GM10847 (cell line): Measurements from ENCODE around the gene ZNF544.

Experiments
- POLR2A ChIP-seq: IDR thresholded peaks from 2 replicates; pipeline ENCODE4 v1.6.1; 2011; ENCODE audit not compliant: insufficient read length; ENCODE audit errors: extremely low read depth

The ZNF544 gene

GRCh38 chr19:58279042-58279924 is 50.6 kb downstream of the ZNF544 start:
- TF ChIP-seq POLR2A = no peak

- TF ChIP-seq POLR2A = no peak
These were observed 51.2 kb downstream of the ZNF544 start for GRCh38 chr19:58279925-58280316.

- no peak for TF ChIP-seq POLR2A
These were observed 55.5 kb downstream of the ZNF544 start for GRCh38 chr19:58284199-58284598.

DNA sequence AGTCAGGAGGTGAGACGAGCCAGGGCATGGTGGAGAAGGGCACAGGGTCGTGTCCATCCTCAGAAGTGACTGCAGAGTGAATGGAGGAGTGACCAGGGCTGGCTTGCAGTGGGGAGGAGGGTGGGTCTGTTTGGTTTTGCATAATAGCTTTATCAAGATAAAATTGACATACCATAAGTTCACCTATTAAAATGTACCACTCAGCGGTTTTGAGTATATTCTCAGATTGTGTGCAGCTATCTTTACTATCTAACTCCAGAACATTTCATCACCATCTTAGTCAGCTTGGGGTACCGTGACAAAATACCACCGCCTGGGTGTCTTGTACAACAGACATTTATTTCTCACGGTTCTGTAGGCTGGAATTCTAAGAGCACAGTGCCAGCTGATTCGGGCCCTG is 63.2 kb downstream of the ZNF544 start:
- no peak for TF ChIP-seq POLR2A

DNA sequence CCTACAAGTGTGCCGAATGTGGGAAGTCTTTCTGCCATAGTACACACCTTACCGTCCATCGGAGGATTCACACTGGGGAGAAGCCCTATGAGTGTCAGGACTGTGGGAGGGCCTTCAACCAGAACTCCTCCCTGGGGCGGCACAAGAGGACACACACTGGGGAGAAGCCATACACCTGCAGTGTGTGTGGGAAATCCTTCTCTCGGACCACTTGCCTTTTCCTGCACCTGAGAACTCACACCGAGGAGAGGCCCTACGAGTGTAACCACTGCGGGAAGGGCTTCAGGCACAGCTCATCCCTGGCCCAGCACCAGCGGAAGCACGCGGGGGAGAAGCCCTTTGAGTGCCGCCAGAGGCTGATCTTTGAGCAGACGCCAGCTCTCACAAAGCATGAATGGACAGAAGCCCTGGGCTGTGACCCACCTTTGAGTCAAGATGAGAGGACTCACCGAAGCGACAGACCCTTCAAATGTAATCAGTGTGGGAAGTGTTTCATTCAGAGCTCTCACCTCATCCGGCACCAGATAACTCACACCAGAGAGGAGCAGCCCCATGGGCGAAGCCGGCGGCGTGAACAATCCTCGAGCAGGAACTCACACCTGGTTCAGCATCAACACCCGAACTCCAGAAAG is 66.1 kb downstream of the ZNF544 start:
- no peak for TF ChIP-seq POLR2A

DNA sequence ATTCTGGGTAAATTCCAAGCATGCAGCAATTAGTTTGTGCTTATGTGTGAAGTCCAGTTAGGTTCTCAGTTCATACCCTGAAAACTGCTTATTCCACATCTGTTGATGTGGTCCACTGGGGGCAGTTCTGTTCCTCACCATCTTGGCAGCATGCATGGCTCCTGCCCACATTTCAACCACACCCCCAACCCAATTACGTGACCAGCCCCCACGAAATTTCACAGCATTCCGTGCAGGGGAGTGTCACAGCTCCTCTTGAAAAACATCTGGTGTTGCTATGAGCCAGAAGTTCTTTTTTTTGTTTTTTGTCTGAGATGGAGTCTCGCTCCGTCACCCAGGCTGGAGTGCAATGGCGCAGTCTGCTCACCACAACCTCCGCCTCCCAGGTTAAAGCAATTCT is 67.4 kb downstream of the ZNF544 start:
- TF ChIP-seq POLR2A = no peak

GRCh38 chr19:58300620-58301019 is 71.9 kb downstream of the ZNF544 start:
- no peak for TF ChIP-seq POLR2A

GRCh38 chr19:58304255-58304654 is 75.5 kb downstream of the ZNF544 start:
- TF ChIP-seq POLR2A = no peak

GRCh38 chr19:58304748-58305064 is 76.0 kb downstream of the ZNF544 start:
- TF ChIP-seq POLR2A = no peak

- peak; percentile 95 for TF ChIP-seq POLR2A
These were observed 76.6 kb downstream of the ZNF544 start, which contains the start of gene ERVK3-1 for GRCh38 chr19:58305065-58305931. TSS of gene ERVK3-1 (plus strand) at chr19:58305377. CDS start at chr19:58312169, 6,792 bp downstream.

GRCh38 chr19:58305932-58306323 is 77.2 kb downstream of the ZNF544 start:
- no peak for TF ChIP-seq POLR2A

DNA sequence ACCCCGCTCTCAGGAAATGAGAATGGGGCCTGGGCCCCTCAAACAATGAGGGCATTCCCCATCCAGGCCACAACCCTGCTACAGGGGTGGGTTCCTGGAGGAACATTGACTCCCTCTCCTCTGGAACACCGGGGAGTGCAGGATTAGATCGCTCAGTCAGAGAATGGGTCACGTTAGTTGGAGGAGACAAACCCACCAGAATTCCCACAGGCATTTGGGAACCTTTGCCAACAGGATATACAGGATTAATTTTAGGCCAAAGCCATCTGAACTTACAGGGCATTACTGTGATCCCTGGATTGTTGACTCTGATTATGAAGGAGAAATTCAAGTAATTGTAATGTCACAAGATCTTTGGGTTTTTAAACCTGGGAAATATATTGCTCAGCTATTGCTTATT is 79.0 kb downstream of the ZNF544 start:
- TF ChIP-seq POLR2A = no peak

GRCh38 chr19:58311345-58311865 is 82.7 kb downstream of the ZNF544 start:
- no peak for TF ChIP-seq POLR2A
